Esophagus muscularis mucosa (tissue), 4 donors: ENCODE data around the gene OLIG3.

Source experiments
- EP300 ChIP-seq: sonication (generic); formaldehyde crosslinking; IDR thresholded peaks from one replicate; pipeline ENCODE4 v1.6.1; 2017; ENCODE audit warnings: antibody characterized with exemption
- POLR2A ChIP-seq: fragments of 450-650 bp; IDR thresholded peaks from one replicate; pipeline ENCODE4 v1.6.1; 2017; ENCODE audit warnings: antibody characterized with exemption, moderate library complexity, mild to moderate bottlenecking, low read depth
- POLR2AphosphoS5 ChIP-seq, 2 donors: sonication (generic); formaldehyde crosslinking; IDR thresholded peaks; one replicate each; pipeline ENCODE4 v1.6.1; 2017; ENCODE audit warnings: antibody characterized with exemption in 2 of 2
- TF ChIP-seq, protein P1 (sequence below), 3 experiments: fragments of 200-600 bp in 2 of 3; fragments of 450-650 bp in 1 of 3; sonication (generic) in 2 of 3; IDR thresholded peaks; one replicate each; pipeline ENCODE4 v1.5.1; 2017 to 2019; ENCODE audit warnings: antibody characterized with exemption in 3 of 3, mild to moderate bottlenecking in 2 of 3, moderate library complexity in 1 of 3

DNA sequence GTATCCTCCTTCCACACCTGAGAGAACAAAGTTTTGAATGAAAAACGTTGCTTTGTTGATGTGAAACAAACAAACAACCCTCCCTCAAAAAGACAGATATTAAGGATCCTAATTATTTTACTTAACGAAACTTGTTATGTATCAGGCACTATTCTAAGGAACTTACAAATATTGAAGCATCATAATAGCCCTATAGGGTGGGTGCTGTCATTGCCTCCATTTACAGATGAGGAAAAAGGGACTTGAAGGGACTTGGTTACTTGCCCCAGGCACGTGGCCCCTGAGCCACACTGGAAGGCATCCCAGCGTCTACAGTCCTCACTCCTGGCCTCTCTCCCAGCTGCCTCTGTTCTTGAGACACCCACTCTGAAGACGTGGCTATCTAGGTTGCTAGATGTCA lies 20.2 kb upstream of the OLIG3 start:
- TF ChIP-seq, protein P1, sequence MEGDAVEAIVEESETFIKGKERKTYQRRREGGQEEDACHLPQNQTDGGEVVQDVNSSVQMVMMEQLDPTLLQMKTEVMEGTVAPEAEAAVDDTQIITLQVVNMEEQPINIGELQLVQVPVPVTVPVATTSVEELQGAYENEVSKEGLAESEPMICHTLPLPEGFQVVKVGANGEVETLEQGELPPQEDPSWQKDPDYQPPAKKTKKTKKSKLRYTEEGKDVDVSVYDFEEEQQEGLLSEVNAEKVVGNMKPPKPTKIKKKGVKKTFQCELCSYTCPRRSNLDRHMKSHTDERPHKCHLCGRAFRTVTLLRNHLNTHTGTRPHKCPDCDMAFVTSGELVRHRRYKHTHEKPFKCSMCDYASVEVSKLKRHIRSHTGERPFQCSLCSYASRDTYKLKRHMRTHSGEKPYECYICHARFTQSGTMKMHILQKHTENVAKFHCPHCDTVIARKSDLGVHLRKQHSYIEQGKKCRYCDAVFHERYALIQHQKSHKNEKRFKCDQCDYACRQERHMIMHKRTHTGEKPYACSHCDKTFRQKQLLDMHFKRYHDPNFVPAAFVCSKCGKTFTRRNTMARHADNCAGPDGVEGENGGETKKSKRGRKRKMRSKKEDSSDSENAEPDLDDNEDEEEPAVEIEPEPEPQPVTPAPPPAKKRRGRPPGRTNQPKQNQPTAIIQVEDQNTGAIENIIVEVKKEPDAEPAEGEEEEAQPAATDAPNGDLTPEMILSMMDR (IDR thresholded peaks at IDR 0.05), result no peak
- no peak for TF ChIP-seq POLR2A
- no peak for TF ChIP-seq POLR2AphosphoS5 (IDR thresholded peaks at IDR 0.05)
- no peak for TF ChIP-seq EP300
